NCI-H2107 treated with DMSO at 0.1 percent for 48 hours (cell line): ENCODE results near the gene PLA2G6.
"Not testable (repeated sequence)": the region's sequence is repeated elsewhere in the genome, so short reads cannot be mapped to it uniquely, and the experiment has no call there.

Experiments used
- DNase-seq: peaks from one replicate; lab custom pipeline; 2025; ENCODE audit not compliant: unreplicated experiment; lab: John Stamatoyannopoulos, UW

Gene PLA2G6

GRCh38 chr22:38135133-38135706, 46.4 kb downstream of the PLA2G6 start:
- DNase-seq, result no peak

GRCh38 chr22:38133331-38133730, 48.3 kb downstream of the PLA2G6 start:
- no peak for DNase-seq

- DNase-seq, result no peak
These were observed 48.8 kb downstream of the PLA2G6 start for GRCh38 chr22:38132794-38133193.

- DNase-seq, result no peak
These were observed 49.5 kb downstream of the PLA2G6 start for GRCh38 chr22:38132136-38132535.

- no peak for DNase-seq
These were observed 50.2 kb downstream of the PLA2G6 start for GRCh38 chr22:38131399-38131798.

GRCh38 chr22:38129856-38130255, 51.8 kb downstream of the PLA2G6 start:
- no peak for DNase-seq

- no peak for DNase-seq
These were observed 52.6 kb downstream of the PLA2G6 start for GRCh38 chr22:38129021-38129420.

GRCh38 chr22:38127869-38128268, 53.8 kb downstream of the PLA2G6 start:
- no peak for DNase-seq

GRCh38 chr22:38126928-38127668, 54.5 kb downstream of the PLA2G6 start:
- DNase-seq, result no peak

GRCh38 chr22:38125751-38126201, 55.9 kb downstream of the PLA2G6 start:
- DNase-seq, result no peak

GRCh38 chr22:38125038-38125610, 56.5 kb downstream of the PLA2G6 start:
- no peak for DNase-seq

- DNase-seq, result no peak
These were observed 57.2 kb downstream of the PLA2G6 start for GRCh38 chr22:38124236-38124974.

- DNase-seq, result no peak
These were observed 59.0 kb downstream of the PLA2G6 start for GRCh38 chr22:38122616-38123015.

- DNase-seq, result no peak
These were observed 61.1 kb downstream of the PLA2G6 start for GRCh38 chr22:38120359-38121110.

GRCh38 chr22:38118747-38119146, 62.9 kb downstream of the PLA2G6 start:
- not testable (repeated sequence) for DNase-seq

- DNase-seq, result no peak
These were observed 63.4 kb downstream of the PLA2G6 start for GRCh38 chr22:38118182-38118581.

- not testable (repeated sequence) for DNase-seq
These were observed 64.1 kb downstream of the PLA2G6 start for GRCh38 chr22:38117556-38117955.

GRCh38 chr22:38115423-38116205, 66.0 kb downstream of the PLA2G6 start:
- no peak for DNase-seq

- peak; percentile 54 for DNase-seq
These were observed 66.9 kb downstream of the PLA2G6 start for GRCh38 chr22:38114484-38115398.
